ENCODE measurements around the gene RBP5.

The RBP5 gene

DNA sequence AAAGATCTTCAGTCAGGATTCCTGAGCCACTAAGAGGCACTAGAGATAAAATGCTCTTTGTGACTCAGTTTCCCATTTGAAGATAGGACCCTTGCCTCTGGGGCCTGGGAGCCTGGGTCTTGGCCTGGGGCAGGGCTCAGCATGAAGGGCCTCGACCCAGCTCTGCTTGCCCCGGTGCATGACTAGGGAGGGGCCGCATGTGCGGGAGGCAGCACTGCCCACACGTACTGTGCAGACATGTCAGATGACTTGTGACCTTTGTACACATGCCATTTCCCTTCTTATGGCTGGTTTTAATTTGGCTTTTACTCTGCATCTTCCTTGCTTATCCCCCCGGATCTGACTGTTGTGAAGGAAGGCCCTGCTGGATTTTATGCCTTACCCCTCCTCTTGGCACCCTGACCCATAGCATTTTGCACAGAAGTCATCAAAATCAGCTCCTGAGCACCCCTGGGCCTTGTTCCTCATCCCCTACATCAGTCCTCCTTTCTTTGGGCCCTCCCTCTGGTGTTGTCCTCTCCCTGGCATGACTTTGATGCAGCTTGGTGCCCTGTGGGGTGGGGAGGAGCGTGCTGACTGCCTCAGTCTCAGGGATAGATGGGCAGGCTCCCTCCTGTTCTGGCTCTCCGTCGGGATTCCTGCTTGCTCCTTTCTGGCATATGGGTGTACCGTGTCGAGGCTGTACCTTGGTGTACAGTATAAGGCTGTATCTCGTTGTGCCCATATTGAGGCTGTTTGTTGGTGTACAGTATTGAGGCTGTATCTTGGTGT is 5.9 kb upstream of the RBP5 start:
- H3K9ac ChIP-seq (ENCODE audit: low read length): no peak overlapping the region
- no peak overlapping the region for H2BK12ac ChIP-seq (ENCODE audit: low read length in 2 of 2)
- DNase-seq: no peak
- H3K4me2 ChIP-seq (ENCODE audit: low read length, poor library complexity, severe bottlenecking): no peak overlapping the region
- H3K27me3 ChIP-seq (ENCODE audit: control insufficient read depth in 1 of 2, insufficient read depth in 1 of 2, low read length in 2 of 2): peaks cover 0 to 19% of the 10 kb centered on the region in 2 experiments
- no peak overlapping the region for H3K23ac ChIP-seq (ENCODE audit: low read length in 2 of 2)
- no peak overlapping the region for H4K8ac ChIP-seq (ENCODE audit: low read length)
- no peak overlapping the region for H3K4me3 ChIP-seq (ENCODE audit: insufficient read depth in 1 of 2, low read depth in 1 of 2, low read length in 2 of 2)
- H3K79me1 ChIP-seq (replicated peaks; ENCODE audit: low read length, poor library complexity, severe bottlenecking): peaks cover 15% of the 10 kb centered on the region
- no peak overlapping the region for H3K14ac ChIP-seq (ENCODE audit: low read length in 2 of 2)
- no peak overlapping the region for H3K4ac ChIP-seq (ENCODE audit: low read depth in 1 of 2, low read length in 2 of 2)
- H3K4me1 ChIP-seq (ENCODE audit: control insufficient read depth, insufficient read depth, low read depth, low read length): peaks cover 11% of the 10 kb centered on the region
- H3K18ac ChIP-seq (ENCODE audit: low read depth in 1 of 2, low read length in 2 of 2): no peak overlapping the region
- H3K36me3 ChIP-seq (ENCODE audit: control insufficient read depth in 1 of 2, insufficient read depth in 2 of 2, low read depth in 1 of 2, low read length in 2 of 2): peaks cover 44 to 48% of the 10 kb centered on the region in 2 experiments
- no peak overlapping the region for H4K91ac ChIP-seq (ENCODE audit: low read length)
- no peak overlapping the region for H2BK5ac ChIP-seq (ENCODE audit: low read depth, low read length, poor library complexity, severe bottlenecking)
- no peak overlapping the region for H2BK120ac ChIP-seq (ENCODE audit: low read depth, low read length)
- H2AK5ac ChIP-seq (ENCODE audit: low read length, severe bottlenecking): no peak overlapping the region
- H3K27ac ChIP-seq (ENCODE audit: low read length, poor library complexity, severe bottlenecking): no peak overlapping the region
- no peak overlapping the region for H2BK15ac ChIP-seq (ENCODE audit: low read depth, poor library complexity, severe bottlenecking)
- H2AFZ ChIP-seq (ENCODE audit: low read depth, low read length): no peak overlapping the region
- WGBS: 87% methylated on average over 12 of the region's 12 CpGs
- no peaks in the 10 kb centered on the region for H3K9me3 ChIP-seq (ENCODE audit: control insufficient read depth, low read length)

DNA sequence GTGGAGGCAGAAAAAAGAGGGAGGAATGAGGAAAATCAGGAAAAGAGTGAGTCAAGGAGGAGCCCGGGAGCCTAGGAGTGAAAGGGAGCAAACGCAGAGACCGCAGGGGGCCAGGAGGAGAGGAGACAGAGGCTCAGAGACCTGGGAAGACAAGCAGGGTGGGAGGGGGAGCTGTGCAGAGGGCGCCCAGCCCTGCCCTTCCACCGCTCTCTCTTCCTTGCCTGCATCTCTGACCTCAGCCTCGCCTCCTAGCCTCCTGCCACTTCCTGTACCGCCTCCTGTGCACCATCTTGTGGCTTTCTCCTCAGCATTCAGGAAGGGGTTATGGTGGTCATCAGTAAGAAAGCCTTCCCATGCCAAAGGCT is 2.8 kb upstream of the RBP5 start:
- no peak overlapping the region for H2BK12ac ChIP-seq (ENCODE audit: low read length in 2 of 2)
- no peak overlapping the region for H4K8ac ChIP-seq (ENCODE audit: low read length)
- no peak for DNase-seq
- no peak overlapping the region for H2AK5ac ChIP-seq (ENCODE audit: low read length, severe bottlenecking)
- peaks cover 15% of the 10 kb centered on the region for H3K79me1 ChIP-seq (replicated peaks; ENCODE audit: low read length, poor library complexity, severe bottlenecking)
- H3K4me1 ChIP-seq (ENCODE audit: control insufficient read depth, insufficient read depth, low read depth, low read length): peaks cover 14% of the 10 kb centered on the region
- H3K14ac ChIP-seq (ENCODE audit: low read length in 2 of 2): no peak overlapping the region
- no peak overlapping the region for H3K27ac ChIP-seq (ENCODE audit: low read length, poor library complexity, severe bottlenecking)
- WGBS: 32% methylated on average over 3 of the region's 7 CpGs
- H3K23ac ChIP-seq (ENCODE audit: low read length in 2 of 2): no peak overlapping the region
- no peak overlapping the region for H3K9ac ChIP-seq (ENCODE audit: low read length)
- H3K4me3 ChIP-seq (ENCODE audit: insufficient read depth in 1 of 2, low read depth in 1 of 2, low read length in 2 of 2): no peak overlapping the region
- H2BK5ac ChIP-seq (ENCODE audit: low read depth, low read length, poor library complexity, severe bottlenecking): no peak overlapping the region
- H4K91ac ChIP-seq (ENCODE audit: low read length): no peak overlapping the region
- H2AFZ ChIP-seq (ENCODE audit: low read depth, low read length): no peak overlapping the region
- H3K4ac ChIP-seq (ENCODE audit: low read depth in 1 of 2, low read length in 2 of 2): no peak overlapping the region
- no peak overlapping the region for H3K18ac ChIP-seq (ENCODE audit: low read depth in 1 of 2, low read length in 2 of 2)
- H3K9me3 ChIP-seq (ENCODE audit: control insufficient read depth, low read length): no peaks in the 10 kb centered on the region
- no peak overlapping the region for H2BK120ac ChIP-seq (ENCODE audit: low read depth, low read length)
- H2BK15ac ChIP-seq (ENCODE audit: low read depth, poor library complexity, severe bottlenecking): no peak overlapping the region
- H3K4me2 ChIP-seq (ENCODE audit: low read length, poor library complexity, severe bottlenecking): peak overlapping the region; percentile 99
- peaks cover 0 to 40% of the 10 kb centered on the region in 2 experiments for H3K27me3 ChIP-seq (ENCODE audit: control insufficient read depth in 1 of 2, insufficient read depth in 1 of 2, low read length in 2 of 2)
- H3K36me3 ChIP-seq (ENCODE audit: control insufficient read depth in 1 of 2, insufficient read depth in 2 of 2, low read depth in 1 of 2, low read length in 2 of 2): peaks cover 29 to 33% of the 10 kb centered on the region in 2 experiments

DNA sequence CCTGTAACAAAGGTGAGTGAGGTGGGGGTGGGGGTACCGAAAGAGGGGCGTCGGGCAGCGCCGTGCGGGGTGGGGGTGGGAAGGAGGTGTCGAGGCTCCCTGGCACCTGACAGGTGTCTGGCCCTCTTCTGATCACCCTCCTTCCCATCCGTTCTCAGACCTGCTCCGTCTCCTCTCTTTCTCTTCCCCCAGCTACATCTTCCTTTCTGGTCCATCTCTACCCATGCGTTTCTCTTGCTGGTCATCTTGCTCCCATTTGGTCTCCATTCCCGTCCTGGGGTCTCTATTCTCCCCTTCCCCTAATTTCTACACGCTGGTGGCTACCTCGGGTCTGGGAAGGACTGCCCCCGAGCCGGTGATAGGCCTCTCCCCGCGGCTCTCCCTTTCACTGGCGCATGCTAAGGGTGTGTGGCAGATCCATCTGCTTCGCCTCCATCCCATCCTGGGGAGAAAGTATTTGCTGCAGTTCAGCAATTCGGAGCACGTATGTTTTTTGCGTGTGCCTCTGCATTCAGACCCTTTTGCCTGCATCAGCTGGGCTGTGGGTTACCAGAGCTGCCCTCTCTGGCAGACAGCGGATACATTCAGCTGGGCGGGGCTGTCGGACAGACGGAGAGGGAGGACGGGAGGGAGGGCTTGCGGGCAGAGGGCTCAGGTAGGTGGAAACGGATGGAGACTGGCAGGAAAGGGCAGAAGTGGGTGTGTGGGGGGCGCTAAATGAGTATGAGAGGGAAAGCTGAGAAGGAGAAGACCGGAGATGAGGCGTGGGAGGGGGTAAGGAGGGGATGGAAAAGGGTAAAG is 2.2 kb upstream of the RBP5 start:
- H2AK5ac ChIP-seq (ENCODE audit: low read length, severe bottlenecking): no peak overlapping the region
- no peak overlapping the region for H2BK5ac ChIP-seq (ENCODE audit: low read depth, low read length, poor library complexity, severe bottlenecking)
- no peak overlapping the region for H2AFZ ChIP-seq (ENCODE audit: low read depth, low read length)
- peaks cover 14% of the 10 kb centered on the region for H3K4me1 ChIP-seq (ENCODE audit: control insufficient read depth, insufficient read depth, low read depth, low read length)
- peak overlapping the region; percentile 99 for H3K4me2 ChIP-seq (ENCODE audit: low read length, poor library complexity, severe bottlenecking)
- no peak overlapping the region for H3K18ac ChIP-seq (ENCODE audit: low read depth in 1 of 2, low read length in 2 of 2)
- H4K8ac ChIP-seq (ENCODE audit: low read length): peak overlapping the region; percentile 76
- peaks cover 0 to 40% of the 10 kb centered on the region in 2 experiments for H3K27me3 ChIP-seq (ENCODE audit: control insufficient read depth in 1 of 2, insufficient read depth in 1 of 2, low read length in 2 of 2)
- H3K9me3 ChIP-seq (ENCODE audit: control insufficient read depth, low read length): no peaks in the 10 kb centered on the region
- peaks cover 15% of the 10 kb centered on the region for H3K79me1 ChIP-seq (replicated peaks; ENCODE audit: low read length, poor library complexity, severe bottlenecking)
- H2BK15ac ChIP-seq (ENCODE audit: low read depth, poor library complexity, severe bottlenecking): peak overlapping the region; percentile 37
- peak overlapping the region in 1 of 2 experiments; percentile 46 for H3K4ac ChIP-seq (ENCODE audit: low read depth in 1 of 2, low read length in 2 of 2)
- no peak overlapping the region for H2BK12ac ChIP-seq (ENCODE audit: low read length in 2 of 2)
- peak overlapping the region; percentile 77 to 81 for H3K4me3 ChIP-seq (ENCODE audit: insufficient read depth in 1 of 2, low read depth in 1 of 2, low read length in 2 of 2)
- peak overlapping the region; percentile 70 for H3K9ac ChIP-seq (ENCODE audit: low read length)
- WGBS: 2% methylated on average over 28 of the region's 32 CpGs
- no peak overlapping the region for H3K27ac ChIP-seq (ENCODE audit: low read length, poor library complexity, severe bottlenecking)
- H2BK120ac ChIP-seq (ENCODE audit: low read depth, low read length): no peak overlapping the region
- DNase-seq: peak; percentile 46
- no peak overlapping the region for H4K91ac ChIP-seq (ENCODE audit: low read length)
- peaks cover 24 to 27% of the 10 kb centered on the region in 2 experiments for H3K36me3 ChIP-seq (ENCODE audit: control insufficient read depth in 1 of 2, insufficient read depth in 2 of 2, low read depth in 1 of 2, low read length in 2 of 2)
- H3K23ac ChIP-seq (ENCODE audit: low read length in 2 of 2): no peak overlapping the region
- H3K14ac ChIP-seq (ENCODE audit: low read length in 2 of 2): no peak overlapping the region

Data from mesenchymal stem cell (in vitro differentiated cells and primary cell).